Stimulated activated naive B cell treated with anti-CD40 and anti-IgM and Interleukin-4, amounts not matched to agents 10 μg/mL and 1 μg/mL and 100 μg/mL, for 72 hours (primary cell): ENCODE results near the gene PSMD3.

ENCODE experiments used
- ATAC-seq, 2 donors: fragments of 150-1000 bp; cut with Tn5 transposase; replicated peaks; 2 replicates each; pipeline ENCODE4 v1.10.0; 2021; ENCODE audit warnings: moderate library complexity in 1 of 2
- DNase-seq: peaks from one replicate; pipeline ENCODE4 v3.0.0; 2021
- H3K27ac Mint-ChIP-seq: one replicate; pipeline ENCODE4 v1.8.0; 2022; ENCODE audit warnings: mild to moderate bottlenecking, mixed read lengths
- H3K27me3 Mint-ChIP-seq, 2 donors: one replicate each; pipeline ENCODE4 v1.8.0; 2022; ENCODE audit warnings: mixed read lengths in 2 of 2
- H3K36me3 Mint-ChIP-seq, 2 donors: one replicate each; pipeline ENCODE4 v1.8.0; 2022; ENCODE audit warnings: mixed read lengths in 2 of 2, mild to moderate bottlenecking in 1 of 2
- H3K4me1 Mint-ChIP-seq, 2 donors: one replicate each; pipeline ENCODE4 v1.8.0; 2022; ENCODE audit warnings: mixed read lengths in 2 of 2, mild to moderate bottlenecking in 1 of 2
- H3K4me3 Mint-ChIP-seq, 2 donors: one replicate each; pipeline ENCODE4 v1.8.0; 2022; ENCODE audit warnings: mild to moderate bottlenecking in 2 of 2, mixed read lengths in 2 of 2, moderate library complexity in 1 of 2
- H3K9me3 Mint-ChIP-seq, 2 donors: one replicate each; pipeline ENCODE4 v1.8.0; 2022; ENCODE audit warnings: mixed read lengths in 2 of 2, mild to moderate bottlenecking in 1 of 2

Gene PSMD3

DNA sequence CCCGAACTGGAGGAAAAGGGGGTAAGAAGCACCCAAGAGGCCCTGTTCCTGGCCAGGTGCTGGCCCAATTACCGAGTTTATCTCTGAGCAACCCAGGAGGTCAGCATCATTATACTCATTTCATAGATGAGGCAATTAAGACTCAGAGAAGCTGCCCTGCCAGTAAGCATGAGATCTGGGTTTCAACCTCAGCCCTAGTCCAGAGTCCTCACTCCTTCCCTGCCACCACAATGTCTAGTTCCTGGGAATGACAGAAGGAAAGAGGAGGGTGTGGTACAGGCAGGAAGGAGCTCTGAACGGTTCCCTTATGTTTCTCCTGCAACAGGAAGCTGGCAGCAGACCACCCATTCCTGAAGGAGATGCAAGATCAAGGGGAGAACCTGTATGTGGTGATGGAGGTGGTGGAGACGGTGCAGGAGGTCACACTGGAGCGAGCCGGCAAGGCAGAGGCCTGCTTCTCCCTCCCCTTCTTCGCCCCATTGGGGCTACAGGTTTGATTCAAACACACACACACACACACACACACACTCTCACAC, 10.4 kb upstream of the PSMD3 start:
- Mint-ChIP-seq H3K27me3 (peaks cover 31 to 37% of the 10 kb centered on the region in 2 donors), H3K9me3 (no peaks in the 10 kb centered on the region), H3K4me1 (peaks cover 5 to 9% of the 10 kb centered on the region in 2 donors), H3K36me3 (no peaks in the 10 kb centered on the region), H3K27ac (no peak overlapping the region), H3K4me3 (no peak overlapping the region)
- ATAC-seq (no peak), DNase-seq (no peak)

DNA sequence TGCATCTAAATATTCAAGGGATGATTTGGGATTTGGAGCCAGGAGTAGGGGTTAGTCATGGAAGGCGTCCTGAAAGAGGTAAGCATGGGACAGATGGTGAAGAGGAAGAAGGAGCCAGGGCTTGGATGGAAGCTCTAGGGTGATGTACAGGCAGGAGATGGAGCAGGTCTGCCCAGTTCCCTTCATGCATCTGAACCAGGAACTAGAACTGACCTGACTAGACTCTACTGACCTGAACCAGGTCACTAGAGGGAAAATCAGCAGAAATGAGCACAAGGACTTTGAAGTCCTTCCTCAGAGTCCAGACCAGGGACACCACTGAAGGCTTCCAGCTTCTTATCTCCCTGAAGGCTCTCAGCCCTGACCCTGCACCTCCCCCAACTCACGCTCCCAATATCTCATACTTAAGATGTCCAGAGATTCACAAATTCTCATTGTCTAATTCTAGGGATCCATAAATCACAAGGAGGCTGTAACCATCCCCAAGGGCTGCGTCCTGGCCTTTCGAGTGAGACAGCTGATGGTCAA, 9.5 kb upstream of the PSMD3 start:
- no peaks in the 10 kb centered on the region for H3K9me3 Mint-ChIP-seq
- H3K36me3 Mint-ChIP-seq: no peaks in the 10 kb centered on the region
- ATAC-seq (no peak), DNase-seq (no peak)
- H3K4me3 Mint-ChIP-seq: no peak overlapping the region
- no peak overlapping the region for H3K27ac Mint-ChIP-seq
- peaks cover 31 to 37% of the 10 kb centered on the region in 2 donors for H3K27me3 Mint-ChIP-seq
- peaks cover 5 to 9% of the 10 kb centered on the region in 2 donors for H3K4me1 Mint-ChIP-seq

- H3K27me3 Mint-ChIP-seq: peaks cover 31 to 37% of the 10 kb centered on the region in 2 donors
- H3K27ac Mint-ChIP-seq: no peak overlapping the region
- H3K4me1 Mint-ChIP-seq: peaks cover 2 to 6% of the 10 kb centered on the region in 2 donors
- H3K4me3 Mint-ChIP-seq: no peak overlapping the region
- ATAC-seq (peak in 1 of 2 donors; percentile 60), DNase-seq (no peak)
- H3K36me3 Mint-ChIP-seq: no peaks in the 10 kb centered on the region
- no peaks in the 10 kb centered on the region for H3K9me3 Mint-ChIP-seq
Observed at GRCh38 chr17:39972271-39972670, 8.3 kb upstream of the PSMD3 start.

DNA sequence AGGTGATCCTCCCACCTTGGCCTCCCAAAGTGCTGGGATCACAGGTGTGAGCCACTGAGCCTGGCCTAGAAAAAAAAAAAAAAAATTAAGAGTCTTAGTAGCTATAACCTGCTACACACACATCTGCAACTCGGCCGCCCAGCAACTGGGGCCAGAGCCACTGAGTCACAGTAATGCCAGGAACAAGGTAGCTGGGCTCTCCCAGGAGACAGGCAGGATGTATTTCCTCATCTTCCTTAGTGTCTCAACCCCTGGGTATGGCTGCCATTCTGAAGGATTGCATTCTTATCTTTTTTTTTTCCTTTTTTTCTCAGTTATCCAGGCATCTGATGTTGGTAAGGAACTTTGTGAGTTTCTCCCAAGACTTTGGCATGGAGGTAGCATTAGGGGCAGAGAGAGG, 7.1 kb upstream of the PSMD3 start:
- ATAC-seq (no peak), DNase-seq (no peak)
- peaks cover 31 to 36% of the 10 kb centered on the region in 2 donors for H3K27me3 Mint-ChIP-seq
- H3K9me3 Mint-ChIP-seq: no peaks in the 10 kb centered on the region
- no peak overlapping the region for H3K27ac Mint-ChIP-seq
- no peak overlapping the region for H3K4me3 Mint-ChIP-seq
- no peaks in the 10 kb centered on the region for H3K36me3 Mint-ChIP-seq
- peaks cover 0 to 5% of the 10 kb centered on the region in 2 donors for H3K4me1 Mint-ChIP-seq

DNA sequence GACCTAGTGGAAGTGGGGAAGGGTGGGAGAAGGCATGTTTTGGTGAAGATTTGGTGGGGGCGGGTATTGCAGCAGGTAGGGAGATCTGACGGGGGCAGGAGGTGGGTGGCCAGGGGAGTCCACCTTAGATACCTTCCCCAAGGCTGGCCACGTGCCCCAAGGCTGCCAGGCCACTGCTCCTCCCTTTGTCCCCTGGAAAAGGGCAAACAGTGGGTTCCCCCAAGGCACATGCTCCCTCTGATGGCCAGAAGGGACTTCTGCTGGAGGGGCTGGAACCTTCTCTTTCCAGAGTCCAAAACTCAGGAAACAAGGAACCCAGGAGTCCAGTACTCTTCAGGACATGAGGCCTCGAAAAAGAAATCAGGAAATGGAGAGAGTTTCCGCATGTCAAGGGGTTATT, 6.2 kb upstream of the PSMD3 start:
- peaks cover 27 to 29% of the 10 kb centered on the region in 2 donors for H3K27me3 Mint-ChIP-seq
- ATAC-seq: no peak
- H3K9me3 Mint-ChIP-seq: no peaks in the 10 kb centered on the region
- peaks cover 7 to 10% of the 10 kb centered on the region in 2 donors for H3K4me1 Mint-ChIP-seq
- no peak for DNase-seq
- H3K4me3 Mint-ChIP-seq: no peak overlapping the region
- no peak overlapping the region for H3K27ac Mint-ChIP-seq
- H3K36me3 Mint-ChIP-seq: no peaks in the 10 kb centered on the region

DNA sequence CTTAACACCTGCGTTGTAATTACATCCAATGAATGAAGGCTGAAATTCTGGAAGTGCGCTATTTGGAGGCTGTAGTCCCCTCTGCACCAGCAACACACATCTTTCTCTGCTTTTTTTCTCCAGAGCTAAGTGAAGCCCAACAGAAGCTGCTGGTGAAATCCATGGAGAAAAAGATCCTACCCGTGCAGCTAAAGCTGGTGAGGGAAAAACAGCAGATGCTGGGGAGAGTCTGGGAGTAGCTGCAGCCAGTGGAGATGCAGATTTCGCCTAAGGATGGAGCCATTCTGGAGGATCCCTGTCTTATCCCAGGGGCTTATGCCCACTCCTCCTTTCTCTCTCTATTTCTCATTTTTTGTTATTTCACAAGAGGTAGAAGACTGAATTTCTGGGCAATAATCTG, 4.8 kb upstream of the PSMD3 start:
- peaks cover 15 to 16% of the 10 kb centered on the region in 2 donors for H3K4me1 Mint-ChIP-seq

DNA sequence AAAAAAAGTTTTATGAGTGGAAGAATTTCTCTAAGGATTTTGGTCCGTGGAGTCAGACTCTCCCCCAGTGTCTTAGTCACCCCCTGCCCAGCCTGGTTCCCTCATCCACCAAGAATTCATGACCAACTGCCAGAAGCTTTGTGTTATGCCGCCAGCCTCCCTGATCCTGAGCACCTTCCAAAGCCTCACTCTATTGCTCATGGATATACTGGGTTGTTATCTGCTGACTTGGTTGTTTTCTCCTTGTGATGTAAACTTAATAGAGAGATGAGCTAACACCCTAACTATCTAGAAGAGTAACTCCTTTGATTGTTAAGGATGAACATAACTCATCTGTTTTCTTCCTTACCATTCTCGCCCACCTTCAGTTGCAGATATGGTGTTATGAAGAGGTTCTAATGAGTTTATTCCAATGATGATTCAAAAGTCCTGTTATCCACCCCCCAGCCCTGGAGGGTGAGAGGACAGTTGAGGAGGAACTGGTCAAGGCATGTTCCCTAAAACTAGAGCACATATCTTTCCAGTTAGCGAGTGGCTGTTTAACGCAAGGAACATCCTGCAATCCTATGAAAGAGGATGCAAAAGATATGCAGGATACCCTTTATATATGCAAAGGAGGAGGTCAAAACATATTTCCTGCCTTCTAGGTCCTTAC, 1.5 kb upstream of the PSMD3 start:
- Mint-ChIP-seq H3K36me3 (peaks cover 6 to 10% of the 10 kb centered on the region in 2 donors), H3K27ac (no peak overlapping the region), H3K4me1 (peaks cover 21 to 30% of the 10 kb centered on the region in 2 donors), H3K4me3 (peak overlapping the region; percentile 92 to 95), H3K27me3 (peaks cover 0 to 3% of the 10 kb centered on the region in 2 donors), H3K9me3 (no peaks in the 10 kb centered on the region)
- DNase-seq: no peak
- no peak for ATAC-seq

More for the DNA sequence above, 4.8 kb upstream of the PSMD3 start:
- no peaks in the 10 kb centered on the region for H3K9me3 Mint-ChIP-seq
- H3K27ac Mint-ChIP-seq: no peak overlapping the region
- no peak overlapping the region for H3K4me3 Mint-ChIP-seq
- ATAC-seq (no peak), DNase-seq (no peak)
- peaks cover 16 to 17% of the 10 kb centered on the region in 2 donors for H3K27me3 Mint-ChIP-seq
- H3K36me3 Mint-ChIP-seq: peaks cover 0 to 1% of the 10 kb centered on the region in 2 donors

GRCh38 chr17:39979893-39980350, 685 bp upstream of the PSMD3 start:
- Mint-ChIP-seq H3K27ac (peak overlapping the region; percentile 99), H3K27me3 (no peaks in the 10 kb centered on the region), H3K9me3 (no peaks in the 10 kb centered on the region), H3K4me1 (peaks cover 26 to 36% of the 10 kb centered on the region in 2 donors), H3K36me3 (peaks cover 13 to 18% of the 10 kb centered on the region in 2 donors), H3K4me3 (peak overlapping the region; percentile 92 to 95)
- DNase-seq (peak; percentile 17), ATAC-seq (peak; percentile 30)

- peaks cover 26 to 37% of the 10 kb centered on the region in 2 donors for H3K4me1 Mint-ChIP-seq
- DNase-seq (no peak), ATAC-seq (no peak)
- no peaks in the 10 kb centered on the region for H3K27me3 Mint-ChIP-seq
- peaks cover 23 to 26% of the 10 kb centered on the region in 2 donors for H3K36me3 Mint-ChIP-seq
- no peaks in the 10 kb centered on the region for H3K9me3 Mint-ChIP-seq
- peak overlapping the region; percentile 92 to 95 for H3K4me3 Mint-ChIP-seq
- H3K27ac Mint-ChIP-seq: peak overlapping the region; percentile 99
Observed at GRCh38 chr17:39981207-39981741, 667 bp downstream of the PSMD3 start.

- Mint-ChIP-seq H3K36me3 (peaks cover 28 to 31% of the 10 kb centered on the region in 2 donors), H3K27me3 (no peaks in the 10 kb centered on the region), H3K4me3 (peak overlapping the region; percentile 92 to 95), H3K27ac (peak overlapping the region; percentile 99), H3K4me1 (peaks cover 26 to 40% of the 10 kb centered on the region in 2 donors), H3K9me3 (no peaks in the 10 kb centered on the region)
- ATAC-seq (no peak), DNase-seq (no peak)
Observed at GRCh38 chr17:39981766-39982375, 1.3 kb downstream of the PSMD3 start.

DNA sequence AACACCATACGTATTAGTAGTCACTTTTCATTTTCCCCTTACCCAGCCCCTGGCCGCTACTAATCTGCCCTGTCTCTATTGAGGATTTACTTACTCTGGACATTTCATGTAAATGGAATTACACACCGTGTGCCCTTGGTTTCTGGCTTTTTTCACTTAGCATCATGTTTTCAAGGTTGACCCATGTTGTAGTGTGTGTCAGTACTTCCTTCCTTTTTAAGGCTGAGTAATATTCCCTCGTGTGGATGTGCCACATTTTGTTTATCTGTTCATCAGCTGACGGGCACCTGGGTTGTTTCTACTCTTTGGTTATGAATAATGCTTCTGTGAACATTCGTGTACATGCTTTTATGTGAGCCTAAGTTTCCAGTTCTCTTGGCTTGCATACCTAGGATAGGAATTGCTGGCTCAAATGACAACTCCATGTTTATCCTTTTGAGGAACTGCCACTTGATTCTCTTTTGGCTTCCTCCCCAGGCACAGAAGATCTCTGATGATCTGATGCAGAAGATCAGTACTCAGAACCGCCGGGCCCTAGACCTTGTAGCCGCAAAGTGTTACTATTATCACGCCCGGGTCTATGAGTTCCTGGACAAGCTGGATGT, 7.7 kb downstream of the PSMD3 start:
- Mint-ChIP-seq H3K27me3 (no peaks in the 10 kb centered on the region), H3K4me3 (no peak overlapping the region), H3K27ac (no peak overlapping the region), H3K36me3 (peaks cover 62 to 76% of the 10 kb centered on the region in 2 donors), H3K9me3 (no peaks in the 10 kb centered on the region), H3K4me1 (peaks cover 8 to 17% of the 10 kb centered on the region in 2 donors)
- no peak for DNase-seq
- no peak for ATAC-seq

DNA sequence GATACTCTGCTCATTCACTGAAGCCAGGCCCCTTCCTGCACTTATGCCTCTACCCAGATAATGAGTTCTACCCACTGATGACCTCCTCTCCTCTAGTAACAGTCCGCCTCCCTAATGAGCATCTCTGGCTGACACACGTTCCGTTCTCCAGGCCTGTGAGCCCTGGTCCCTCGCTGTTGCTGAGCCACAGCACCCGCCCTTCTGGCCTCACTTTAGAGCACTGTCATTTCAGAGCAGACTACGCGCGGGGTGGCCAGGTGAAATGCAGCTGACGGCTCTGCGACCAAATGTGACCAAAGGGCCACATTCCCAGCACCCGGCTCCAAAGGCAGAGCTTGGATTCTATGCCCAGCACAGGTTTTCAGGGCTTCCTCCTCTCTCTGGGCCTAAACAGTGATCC, 13.8 kb downstream of the PSMD3 start:
- Mint-ChIP-seq H3K27ac (no peak overlapping the region), H3K27me3 (no peaks in the 10 kb centered on the region), H3K4me3 (no peak overlapping the region), H3K4me1 (peaks cover 5 to 8% of the 10 kb centered on the region in 2 donors), H3K36me3 (peaks cover 59 to 82% of the 10 kb centered on the region in 2 donors), H3K9me3 (no peaks in the 10 kb centered on the region)
- DNase-seq: no peak
- ATAC-seq: no peak

- Mint-ChIP-seq H3K27ac (no peak overlapping the region), H3K9me3 (no peaks in the 10 kb centered on the region), H3K27me3 (no peaks in the 10 kb centered on the region), H3K4me3 (no peak overlapping the region), H3K4me1 (peaks cover 5 to 8% of the 10 kb centered on the region in 2 donors), H3K36me3 (peaks cover 51 to 75% of the 10 kb centered on the region in 2 donors)
- DNase-seq (no peak), ATAC-seq (no peak)
Observed at GRCh38 chr17:39995438-39995837, 14.8 kb downstream of the PSMD3 start.

- H3K36me3 Mint-ChIP-seq: peaks cover 46 to 69% of the 10 kb centered on the region in 2 donors
- H3K4me1 Mint-ChIP-seq: peaks cover 5 to 8% of the 10 kb centered on the region in 2 donors
- H3K27me3 Mint-ChIP-seq: no peaks in the 10 kb centered on the region
- DNase-seq: no peak
- no peaks in the 10 kb centered on the region for H3K9me3 Mint-ChIP-seq
- H3K27ac Mint-ChIP-seq: no peak overlapping the region
- ATAC-seq: no peak
- no peak overlapping the region for H3K4me3 Mint-ChIP-seq
Observed at GRCh38 chr17:39996162-39996561, 15.6 kb downstream of the PSMD3 start.
